Thyroid gland (tissue), 4 donors: ENCODE results near the gene DCUN1D4.

Experiments used
- CTCF ChIP-seq, 6 experiments: fragments of 200-600 bp in 3 of 6; fragments of 450-650 bp in 3 of 6; sonication (generic) in 3 of 6; IDR thresholded peaks; one replicate each; pipeline ENCODE4 v1.5.1; 2016 to 2019; ENCODE audit warnings: antibody characterized with exemption in 6 of 6, mild to moderate bottlenecking in 2 of 6, inconsistent platforms in 1 of 6, moderate library complexity in 1 of 6
- POLR2A ChIP-seq, 2 donors: fragments of 450-650 bp; IDR thresholded peaks; one replicate each; pipeline ENCODE4 v1.6.1; 2017; ENCODE audit warnings: antibody characterized with exemption in 2 of 2, mild to moderate bottlenecking in 2 of 2, moderate library complexity in 1 of 2

- TF ChIP-seq CTCF (IDR thresholded peaks at IDR 0.05), result no peak
- no peak for TF ChIP-seq POLR2A (IDR thresholded peaks at IDR 0.05)
Measured at GRCh38 chr4:51942833-51943215, 99.9 kb downstream of the DCUN1D4 start.
